GM12892 (cell line): Measurements from ENCODE around the gene AP3S1.

Source experiments
- POLR2A ChIP-seq: IDR thresholded peaks from 2 replicates; pipeline ENCODE4 v1.6.1; 2011; ENCODE audit warnings: low read depth, low read length, control low read depth
- TAF1 ChIP-seq: IDR thresholded peaks from 2 replicates; pipeline ENCODE4 v1.6.1; 2011; ENCODE audit warnings: low read depth, mild to moderate bottlenecking, control low read depth, low read length, borderline replicate concordance

DNA sequence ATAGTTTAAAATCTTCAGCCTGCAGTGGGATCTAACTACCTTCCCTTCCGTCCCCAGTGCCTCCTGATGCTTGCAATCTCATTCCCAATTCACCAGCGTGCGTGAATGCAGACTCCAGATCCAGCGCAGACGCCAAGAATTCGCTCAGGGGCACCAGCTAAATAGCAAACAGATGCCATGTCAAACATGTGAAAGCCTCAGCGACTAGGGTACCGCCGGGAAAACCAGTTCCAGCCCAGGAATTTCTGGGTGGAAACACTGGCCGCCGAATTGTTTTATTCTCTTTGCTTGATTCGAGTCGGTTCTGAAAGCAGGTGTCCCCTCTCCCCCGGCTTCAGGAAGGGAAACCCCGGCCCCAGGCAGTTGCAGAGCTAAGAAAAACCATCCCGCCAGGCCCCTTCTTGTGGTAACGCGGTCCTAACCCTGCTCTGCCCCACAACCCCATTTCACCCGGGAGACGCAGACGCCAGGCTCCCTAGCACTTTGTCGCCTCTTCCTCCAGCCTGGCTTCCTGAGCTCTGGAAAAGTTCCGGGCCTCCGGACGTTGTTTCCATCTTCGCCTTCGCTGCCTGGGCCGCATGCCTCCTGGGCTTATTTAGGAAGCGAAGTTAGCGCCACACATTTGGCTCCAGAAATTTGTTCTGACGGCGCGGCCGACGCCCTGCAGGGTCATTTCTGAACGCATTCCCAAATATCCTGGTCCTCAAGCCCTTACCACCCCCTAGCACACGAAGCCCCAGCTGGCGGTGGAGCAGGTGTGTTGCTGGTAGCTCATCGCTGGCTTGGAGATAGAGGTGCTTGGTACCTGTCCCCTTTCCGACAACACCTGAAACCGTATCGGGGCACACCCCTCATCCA is 119.9 kb downstream of the AP3S1 start:
- TF ChIP-seq TAF1 (no peak), POLR2A (no peak)
